Type B pancreatic cell (in vitro differentiated cells): ENCODE results near the gene NEK6. TPM values are rescaled to one million over a fixed set of nuclear protein-coding genes. Genes with fewer than 3 reads are reported as not detected.

Experiments
- DNase-seq: peaks from one replicate; pipeline ENCODE4 v3.0.0; 2021; ENCODE audit warnings: mixed read lengths; ENCODE audit not compliant: unreplicated experiment; ENCODE audit errors: extremely low spot score
- H3K27ac Mint-ChIP-seq: 2 replicates; pipeline ENCODE4 v1.8.0; 2021; ENCODE audit warnings: mild to moderate bottlenecking, mixed read lengths
- H3K27me3 Mint-ChIP-seq: 2 replicates; pipeline ENCODE4 v1.8.0; 2021; ENCODE audit warnings: mixed read lengths
- H3K36me3 Mint-ChIP-seq: 2 replicates; pipeline ENCODE4 v1.8.0; 2021; ENCODE audit warnings: mixed read lengths
- H3K4me1 Mint-ChIP-seq: one replicate; pipeline ENCODE4 v1.8.0; 2021; ENCODE audit warnings: mixed read lengths; ENCODE audit not compliant: unreplicated experiment
- H3K4me3 Mint-ChIP-seq: 2 replicates; pipeline ENCODE4 v1.8.0; 2021; ENCODE audit warnings: mild to moderate bottlenecking, mixed read lengths
- H3K9me3 Mint-ChIP-seq: 2 replicates; pipeline ENCODE4 v1.8.0; 2021; ENCODE audit warnings: mixed read lengths
- CTCF ChIP-seq: fragments of 200-600 bp; sonication (generic); conservative IDR thresholded peaks from 2 replicates; pipeline ENCODE4 v1.5.0; 2021; ENCODE audit warnings: antibody characterized with exemption, mild to moderate bottlenecking
- total RNA-seq: library from RNA; stranded (reverse); gene quantifications from 2 replicates; pipeline ENCODE4 v1.2.1, GENCODE V29; 2021; ENCODE audit warnings: low replicate concordance

Gene NEK6
- total RNA-seq, 1 donor from 2014 or later, result 19.3 TPM

- Mint-ChIP-seq H3K36me3 (no peaks in the 10 kb centered on the region), H3K9me3 (no peaks in the 10 kb centered on the region), H3K27ac (no peak overlapping the region), H3K4me1 (no peaks in the 10 kb centered on the region), H3K27me3 (peaks cover 4% of the 10 kb centered on the region), H3K4me3 (no peak overlapping the region)
- no peak for TF ChIP-seq CTCF
- DNase-seq, result no peak
These were observed 45.2 kb upstream of the NEK6 start for GRCh38 chr9:124212381-124213050.

- Mint-ChIP-seq H3K4me3 (no peak overlapping the region), H3K4me1 (no peaks in the 10 kb centered on the region), H3K27me3 (peaks cover 4% of the 10 kb centered on the region), H3K27ac (no peak overlapping the region), H3K9me3 (no peaks in the 10 kb centered on the region), H3K36me3 (no peaks in the 10 kb centered on the region)
- no peak for TF ChIP-seq CTCF
- no peak for DNase-seq
These were observed 44.4 kb upstream of the NEK6 start for GRCh38 chr9:124213396-124213795.

- TF ChIP-seq CTCF, result no peak
- Mint-ChIP-seq H3K4me3 (no peak overlapping the region), H3K36me3 (no peaks in the 10 kb centered on the region), H3K4me1 (no peaks in the 10 kb centered on the region), H3K9me3 (no peaks in the 10 kb centered on the region), H3K27me3 (peaks cover 4% of the 10 kb centered on the region), H3K27ac (no peak overlapping the region)
- DNase-seq, result no peak
These were observed 43.6 kb upstream of the NEK6 start for GRCh38 chr9:124214116-124214515.

GRCh38 chr9:124214596-124215367 is 43.0 kb upstream of the NEK6 start:
- no peaks in the 10 kb centered on the region for H3K4me1 Mint-ChIP-seq
- H3K27ac Mint-ChIP-seq, result no peak overlapping the region
- no peaks in the 10 kb centered on the region for H3K36me3 Mint-ChIP-seq
- peaks cover 4% of the 10 kb centered on the region for H3K27me3 Mint-ChIP-seq
- no peaks in the 10 kb centered on the region for H3K9me3 Mint-ChIP-seq
- H3K4me3 Mint-ChIP-seq, result no peak overlapping the region
- no peak for DNase-seq
- no peak for TF ChIP-seq CTCF

GRCh38 chr9:124215368-124215910 is 42.3 kb upstream of the NEK6 start:
- H3K9me3 Mint-ChIP-seq, result no peaks in the 10 kb centered on the region
- H3K4me3 Mint-ChIP-seq, result no peak overlapping the region
- H3K36me3 Mint-ChIP-seq, result no peaks in the 10 kb centered on the region
- H3K27me3 Mint-ChIP-seq, result peaks cover 4% of the 10 kb centered on the region
- no peak for TF ChIP-seq CTCF
- H3K4me1 Mint-ChIP-seq, result no peaks in the 10 kb centered on the region
- no peak overlapping the region for H3K27ac Mint-ChIP-seq
- DNase-seq, result no peak
